Neutrophil (primary cell): Measurements from ENCODE around the gene RPL7A.

Experiments
- H3K27ac ChIP-seq: fragments of 200-600 bp; sonication (generic); 2 replicates; pipeline ENCODE4 v1.5.1; 2016; ENCODE audit warnings: mild to moderate bottlenecking, moderate library complexity
- H3K27me3 ChIP-seq: fragments of 200-600 bp; sonication (generic); 2 replicates; pipeline ENCODE4 v1.6.0; 2016; ENCODE audit warnings: mild to moderate bottlenecking
- H3K36me3 ChIP-seq: fragments of 200-600 bp; sonication (generic); 2 replicates; pipeline ENCODE4 v1.5.1; 2017
- H3K4me1 ChIP-seq, 2 experiments: fragments of 200-600 bp in 1 of 2; sonication (generic) in 1 of 2; 1 replicate in 1 of 2; 2 replicates in 1 of 2; pipeline versions ENCODE4 v1.5.1 to v1.6.1; 2013 to 2016; ENCODE audit warnings: low read depth in 1 of 2, low read length in 1 of 2, mild to moderate bottlenecking in 1 of 2, moderate library complexity in 1 of 2; ENCODE audit not compliant: control insufficient read depth in 1 of 2, insufficient read depth in 1 of 2
- H3K4me3 ChIP-seq, 2 experiments: fragments of 200-600 bp in 1 of 2; sonication (generic) in 1 of 2; 1 replicate in 1 of 2; 2 replicates in 1 of 2; pipeline ENCODE4 v1.5.1; 2013 to 2016; ENCODE audit warnings: low read depth in 1 of 2, low read length in 1 of 2, mild to moderate bottlenecking in 1 of 2, moderate library complexity in 1 of 2
- H3K9me3 ChIP-seq: fragments of 200-600 bp; sonication (generic); 2 replicates; pipeline ENCODE4 v1.5.1; 2016
- CTCF ChIP-seq: fragments of 200-600 bp; sonication (generic); IDR thresholded peaks from 2 replicates; pipeline ENCODE4 v1.5.1; 2016; ENCODE audit warnings: antibody characterized with exemption

Gene RPL7A

GRCh38 chr9:133357656-133358055 is 9.6 kb downstream of the RPL7A start:
- H3K4me3 ChIP-seq, result no peak overlapping the region
- no peaks in the 10 kb centered on the region for H3K27me3 ChIP-seq
- H3K36me3 ChIP-seq, result peaks cover 47% of the 10 kb centered on the region
- no peaks in the 10 kb centered on the region for H3K9me3 ChIP-seq
- no peak for TF ChIP-seq CTCF
- no peak overlapping the region for H3K27ac ChIP-seq
- peaks cover 24 to 30% of the 10 kb centered on the region in 2 experiments for H3K4me1 ChIP-seq

- Histone ChIP-seq H3K27ac (no peak overlapping the region), H3K4me1 (peaks cover 22 to 27% of the 10 kb centered on the region in 2 experiments), H3K9me3 (no peaks in the 10 kb centered on the region), H3K27me3 (no peaks in the 10 kb centered on the region), H3K36me3 (peaks cover 53% of the 10 kb centered on the region), H3K4me3 (no peak overlapping the region)
- no peak for TF ChIP-seq CTCF
Observed at GRCh38 chr9:133359399-133360175, 11.6 kb downstream of the RPL7A start.

- no peaks in the 10 kb centered on the region for H3K27me3 ChIP-seq
- H3K9me3 ChIP-seq, result no peaks in the 10 kb centered on the region
- no peak overlapping the region for H3K27ac ChIP-seq
- H3K4me3 ChIP-seq, result no peak overlapping the region
- TF ChIP-seq CTCF, result no peak
- peaks cover 64% of the 10 kb centered on the region for H3K36me3 ChIP-seq
- H3K4me1 ChIP-seq, result peaks cover 11 to 16% of the 10 kb centered on the region in 2 experiments
Observed at GRCh38 chr9:133360400-133361393, 12.7 kb downstream of the RPL7A start.

GRCh38 chr9:133361507-133362092 is 13.6 kb downstream of the RPL7A start:
- Histone ChIP-seq H3K4me1 (peaks cover 7 to 12% of the 10 kb centered on the region in 2 experiments), H3K9me3 (no peaks in the 10 kb centered on the region), H3K4me3 (no peak overlapping the region), H3K27me3 (no peaks in the 10 kb centered on the region), H3K27ac (no peak overlapping the region), H3K36me3 (peaks cover 73% of the 10 kb centered on the region)
- TF ChIP-seq CTCF, result no peak

- peaks cover 0 to 3% of the 10 kb centered on the region in 2 experiments for H3K4me1 ChIP-seq
- H3K36me3 ChIP-seq, result peaks cover 82% of the 10 kb centered on the region
- H3K27ac ChIP-seq, result no peak overlapping the region
- H3K27me3 ChIP-seq, result no peaks in the 10 kb centered on the region
- no peak for TF ChIP-seq CTCF
- no peak overlapping the region for H3K4me3 ChIP-seq
- H3K9me3 ChIP-seq, result no peaks in the 10 kb centered on the region
Observed at GRCh38 chr9:133362359-133363044, 14.5 kb downstream of the RPL7A start.
